ENCODE results near the gene THUMPD3.

The THUMPD3 gene

GRCh38 chr3:9397906-9398699, 35.2 kb downstream of the THUMPD3 start:
- DNase-seq = no peak

GRCh38 chr3:9398700-9399336, 36.0 kb downstream of the THUMPD3 start:
- no peak for DNase-seq

GRCh38 chr3:9399337-9399703, 36.5 kb downstream of the THUMPD3 start:
- no peak for DNase-seq

DNA sequence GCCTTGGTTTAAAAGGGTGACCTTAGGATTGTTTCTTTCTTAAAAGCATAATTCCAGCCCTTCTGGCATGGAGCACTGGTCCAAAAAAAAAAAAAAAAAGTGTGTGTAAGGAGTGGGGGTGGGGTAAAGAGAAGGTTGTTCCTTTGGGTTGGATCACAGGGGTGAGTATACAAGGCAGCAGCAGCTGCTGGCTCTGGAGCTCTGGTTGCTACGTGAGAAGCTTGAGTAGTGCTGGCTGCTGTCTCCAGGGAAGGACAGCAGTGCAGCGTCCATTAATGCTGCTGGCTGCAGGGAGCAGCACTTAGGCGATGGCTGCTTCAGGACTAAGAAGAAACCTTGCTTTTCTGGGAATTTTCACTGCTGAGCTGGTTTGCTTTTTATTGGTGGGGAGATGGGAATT, 36.9 kb downstream of the THUMPD3 start:
- DNase-seq = no peak

- no peak for DNase-seq
Measured at GRCh38 chr3:9400616-9401015, 37.8 kb downstream of the THUMPD3 start.

- no peak for DNase-seq
Measured at GRCh38 chr3:9401986-9402385, 39.1 kb downstream of the THUMPD3 start.

- no peak for DNase-seq
Measured at GRCh38 chr3:9402410-9403228, 39.8 kb downstream of the THUMPD3 start.

DNA sequence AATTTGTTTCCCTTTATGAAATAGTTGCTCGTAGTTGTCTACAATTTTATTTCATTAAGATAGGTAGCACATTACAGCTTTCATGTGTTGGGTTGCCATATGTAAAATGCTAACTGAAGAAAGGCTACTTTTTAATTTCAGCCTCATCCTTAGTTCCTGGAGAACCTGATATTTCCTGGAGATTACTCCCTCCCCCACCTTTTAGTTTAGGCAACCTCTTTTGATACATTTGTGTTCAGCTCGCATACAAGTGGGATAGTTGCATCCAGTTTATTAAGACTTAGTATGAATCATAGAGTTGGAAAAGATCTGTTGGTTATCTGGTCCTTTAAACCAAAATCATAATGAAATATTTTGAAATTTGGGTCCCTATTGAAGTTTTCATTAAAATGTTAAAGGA, 40.6 kb downstream of the THUMPD3 start:
- DNase-seq = no peak

DNA sequence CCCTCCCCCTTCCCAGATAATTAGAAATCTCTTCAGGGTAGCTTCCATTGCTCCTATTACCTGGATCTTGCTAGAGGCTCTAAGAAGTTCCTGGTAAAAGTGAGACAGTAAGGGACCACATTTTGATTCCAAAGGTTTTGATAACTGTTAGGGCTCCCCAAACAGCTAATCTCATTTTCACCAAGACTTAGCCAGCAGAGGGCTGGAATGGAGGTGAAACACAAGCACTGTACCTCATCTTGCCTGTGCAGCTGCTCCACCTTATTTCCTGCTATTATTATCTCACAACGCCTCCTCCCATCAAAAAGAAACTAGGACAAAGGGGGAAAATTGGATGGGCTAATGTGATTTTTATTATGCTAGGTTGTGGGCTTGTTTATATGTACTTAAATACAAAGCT, 41.8 kb downstream of the THUMPD3 start:
- DNase-seq = no peak

GRCh38 chr3:9405756-9406155, 42.9 kb downstream of the THUMPD3 start:
- DNase-seq = no peak

GRCh38 chr3:9406856-9407626, 44.2 kb downstream of the THUMPD3 start:
- no peak for DNase-seq

GRCh38 chr3:9408061-9408460, 45.2 kb downstream of the THUMPD3 start:
- no peak for DNase-seq

DNA sequence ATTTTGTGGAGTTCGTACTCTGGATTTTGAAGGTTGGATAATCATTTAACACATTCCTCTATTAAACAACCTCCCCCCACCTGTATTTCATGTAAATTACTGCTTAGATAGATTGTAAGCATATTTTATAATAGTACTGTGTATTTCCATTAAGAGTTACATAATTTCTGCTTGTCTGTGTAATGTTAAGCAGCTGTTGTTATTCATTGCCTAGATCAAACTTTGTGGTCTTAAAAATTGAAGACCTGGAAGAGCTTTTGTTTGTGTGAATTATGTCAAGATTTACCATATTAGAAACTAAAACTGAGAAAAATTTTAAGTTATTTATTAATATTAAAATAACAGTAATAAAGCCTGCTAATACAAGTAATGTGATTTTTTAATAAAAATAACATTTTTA, 45.7 kb downstream of the THUMPD3 start:
- no peak for DNase-seq

GRCh38 chr3:9409981-9410854, 47.4 kb downstream of the THUMPD3 start:
- DNase-seq = no peak

DNA sequence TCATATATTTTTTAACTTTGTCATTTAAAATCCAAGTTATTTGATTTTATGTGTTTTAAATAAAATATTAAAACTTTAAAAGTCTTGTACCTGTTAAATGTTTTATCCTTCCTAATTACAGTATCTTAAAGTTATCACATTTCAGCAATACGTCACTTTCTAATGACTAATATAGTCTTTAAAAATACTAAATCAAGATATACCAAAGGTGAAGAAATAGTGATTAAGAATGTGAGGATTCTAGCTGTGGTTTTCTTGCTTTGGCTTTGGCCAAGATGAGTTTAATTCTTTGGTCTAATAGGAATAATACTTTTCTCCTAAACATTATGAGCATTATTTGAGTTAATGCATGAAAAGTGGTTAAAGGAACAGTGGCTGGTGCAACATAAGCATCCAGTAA, 48.4 kb downstream of the THUMPD3 start:
- DNase-seq = no peak

DNA sequence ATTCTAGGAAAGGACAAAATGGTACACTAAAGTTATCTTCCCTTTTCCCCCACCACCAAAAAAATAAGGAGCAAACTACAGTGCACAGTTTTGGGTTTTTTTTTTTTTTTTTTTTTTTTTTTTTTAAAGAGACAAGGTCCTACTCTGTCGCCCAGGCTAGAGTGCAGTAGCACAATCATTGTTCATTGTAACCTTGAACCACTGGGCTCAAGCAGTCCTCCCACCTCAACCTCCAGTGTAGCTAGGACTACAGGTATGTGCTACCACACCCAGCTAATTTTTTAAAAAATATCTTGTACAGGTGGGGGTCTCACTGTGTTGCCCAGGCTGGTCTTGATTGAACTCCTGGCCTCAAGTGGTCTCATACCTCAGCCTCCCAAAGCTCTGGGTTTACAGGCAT, 49.4 kb downstream of the THUMPD3 start:
- no peak for DNase-seq

DNA sequence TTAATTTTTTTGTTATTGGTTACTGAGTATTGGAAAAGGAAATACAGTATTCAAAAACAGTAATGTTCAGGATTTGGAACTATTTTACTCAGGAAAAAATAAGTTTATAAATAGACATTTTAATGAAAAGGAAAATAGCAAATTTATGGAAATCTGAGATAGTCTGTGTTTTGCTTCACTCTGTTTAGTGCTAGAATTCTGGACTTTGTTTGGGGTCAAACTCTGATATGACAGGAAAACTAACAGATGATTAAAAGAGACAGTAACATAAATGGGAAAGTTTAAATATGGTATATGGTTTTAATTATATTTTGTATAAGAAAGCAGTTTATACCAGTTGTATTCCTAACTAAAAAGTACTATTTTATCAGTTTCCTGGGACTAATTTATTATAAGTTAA, 52.0 kb downstream of the THUMPD3 start:
- DNase-seq = no peak

DNA sequence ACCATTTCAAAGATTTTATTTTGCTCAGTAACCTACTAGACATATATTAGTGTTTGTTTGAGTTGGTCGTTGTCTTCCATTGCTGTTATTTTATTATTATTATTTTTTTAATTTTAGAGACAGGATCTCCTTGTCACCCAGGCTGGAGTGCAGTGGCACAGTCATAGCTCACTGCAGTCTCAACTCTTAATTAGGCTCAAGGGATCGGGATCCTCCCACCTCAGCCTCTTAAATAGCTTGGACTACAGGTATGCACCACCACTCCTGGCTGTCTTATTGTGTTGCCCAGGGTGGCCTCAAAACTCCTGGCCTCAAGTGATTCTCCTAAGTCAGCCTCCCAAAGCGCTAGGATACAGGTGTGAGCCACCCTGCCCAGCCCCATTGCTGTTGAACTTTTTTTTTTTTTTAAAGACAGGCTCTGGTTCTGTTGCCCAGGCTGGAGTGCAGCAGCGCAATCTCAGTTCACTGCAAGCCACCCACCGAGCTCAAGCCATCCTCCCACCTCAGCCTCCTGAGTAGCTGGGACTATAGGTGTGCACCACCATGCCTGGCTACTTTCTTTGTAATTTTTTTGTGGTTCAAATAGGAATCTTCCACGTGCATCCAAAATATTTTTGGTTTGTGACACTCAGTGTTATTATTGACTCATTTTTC, 52.8 kb downstream of the THUMPD3 start:
- no peak for DNase-seq

GRCh38 chr3:9416139-9416780, 53.4 kb downstream of the THUMPD3 start:
- DNase-seq = no peak

DNA sequence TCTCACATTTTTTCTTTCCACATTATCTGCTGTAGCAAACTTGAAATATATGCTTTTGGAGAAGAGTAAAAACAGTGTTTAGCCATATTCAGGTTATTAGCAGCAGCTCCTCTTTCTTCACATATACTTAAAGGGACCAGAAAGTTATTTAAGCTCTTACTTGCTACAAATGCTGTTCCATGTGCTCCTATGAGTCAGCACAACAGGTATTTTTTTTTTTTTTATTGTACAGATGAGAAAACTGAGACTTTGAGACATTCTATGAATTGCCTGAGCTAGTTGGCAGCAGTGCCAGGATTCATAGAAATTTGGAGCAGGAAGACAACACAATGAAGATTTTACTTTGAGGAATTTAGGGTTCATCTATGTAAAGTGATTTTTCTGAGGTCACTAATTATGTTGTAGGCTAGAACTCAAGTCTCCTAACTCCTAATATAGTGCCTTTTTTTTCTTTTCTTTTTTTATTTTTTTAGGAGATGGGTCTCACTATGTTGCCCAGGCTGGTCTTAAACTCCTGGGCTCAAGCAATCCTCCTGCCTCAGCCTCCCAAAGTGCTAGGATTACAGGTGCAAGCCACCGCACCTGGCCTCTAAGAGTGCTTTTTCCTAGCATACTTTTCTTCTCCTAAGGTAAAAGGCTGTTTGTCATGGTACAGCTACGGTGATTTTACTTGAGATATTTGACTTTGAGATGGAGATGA, 58.1 kb downstream of the THUMPD3 start:
- no peak for DNase-seq
